LNCaP clone FGC (cell line): ENCODE data around the gene MBD4.
"Not testable (repeated sequence)": the region's sequence is repeated elsewhere in the genome, so short reads cannot be mapped to it uniquely, and the experiment has no call there.

Experiments used
- DNase-seq: peaks from one replicate; pipeline ENCODE4 v3.0.0-alpha.2; 2011; ENCODE audit warnings: low read depth
- H3K4me3 ChIP-seq: 2 replicates; pipeline ENCODE4 v1.5.1; 2011; ENCODE audit warnings: mild to moderate bottlenecking, low read depth, low read length, control low read depth
- TF ChIP-seq, protein P1 (sequence below): IDR thresholded peaks from 2 replicates; pipeline ENCODE4 v1.5.1; 2012; ENCODE audit warnings: mild to moderate bottlenecking; ENCODE audit not compliant: control insufficient read depth, insufficient read depth; ENCODE audit errors: extremely low read depth

The MBD4 gene

GRCh38 chr3:129439817-129440617 is at the start of gene MBD4, which contains the start of gene IFT122:
Gene MBD4, minus strand, starts transcription at chr3:129439948. Its CDS starts 115 bp downstream, at chr3:129439833.
Gene IFT122, plus strand, starts transcription at chr3:129440224. Its CDS starts 107 bp downstream, at chr3:129440331.
- peak within 1 kb of the TSS; percentile 89 for H3K4me3 ChIP-seq
- DNase-seq: peak; percentile 99
- TF ChIP-seq, protein P1, sequence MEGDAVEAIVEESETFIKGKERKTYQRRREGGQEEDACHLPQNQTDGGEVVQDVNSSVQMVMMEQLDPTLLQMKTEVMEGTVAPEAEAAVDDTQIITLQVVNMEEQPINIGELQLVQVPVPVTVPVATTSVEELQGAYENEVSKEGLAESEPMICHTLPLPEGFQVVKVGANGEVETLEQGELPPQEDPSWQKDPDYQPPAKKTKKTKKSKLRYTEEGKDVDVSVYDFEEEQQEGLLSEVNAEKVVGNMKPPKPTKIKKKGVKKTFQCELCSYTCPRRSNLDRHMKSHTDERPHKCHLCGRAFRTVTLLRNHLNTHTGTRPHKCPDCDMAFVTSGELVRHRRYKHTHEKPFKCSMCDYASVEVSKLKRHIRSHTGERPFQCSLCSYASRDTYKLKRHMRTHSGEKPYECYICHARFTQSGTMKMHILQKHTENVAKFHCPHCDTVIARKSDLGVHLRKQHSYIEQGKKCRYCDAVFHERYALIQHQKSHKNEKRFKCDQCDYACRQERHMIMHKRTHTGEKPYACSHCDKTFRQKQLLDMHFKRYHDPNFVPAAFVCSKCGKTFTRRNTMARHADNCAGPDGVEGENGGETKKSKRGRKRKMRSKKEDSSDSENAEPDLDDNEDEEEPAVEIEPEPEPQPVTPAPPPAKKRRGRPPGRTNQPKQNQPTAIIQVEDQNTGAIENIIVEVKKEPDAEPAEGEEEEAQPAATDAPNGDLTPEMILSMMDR: no peak

GRCh38 chr3:129489258-129489657 is 49.5 kb upstream of the MBD4 start:
- DNase-seq, H3K4me3 ChIP-seq: not testable (repeated sequence)

- H3K4me3 ChIP-seq, DNase-seq: not testable (repeated sequence)
Measured at GRCh38 chr3:129487868-129488335, 48.2 kb upstream of the MBD4 start.

DNA sequence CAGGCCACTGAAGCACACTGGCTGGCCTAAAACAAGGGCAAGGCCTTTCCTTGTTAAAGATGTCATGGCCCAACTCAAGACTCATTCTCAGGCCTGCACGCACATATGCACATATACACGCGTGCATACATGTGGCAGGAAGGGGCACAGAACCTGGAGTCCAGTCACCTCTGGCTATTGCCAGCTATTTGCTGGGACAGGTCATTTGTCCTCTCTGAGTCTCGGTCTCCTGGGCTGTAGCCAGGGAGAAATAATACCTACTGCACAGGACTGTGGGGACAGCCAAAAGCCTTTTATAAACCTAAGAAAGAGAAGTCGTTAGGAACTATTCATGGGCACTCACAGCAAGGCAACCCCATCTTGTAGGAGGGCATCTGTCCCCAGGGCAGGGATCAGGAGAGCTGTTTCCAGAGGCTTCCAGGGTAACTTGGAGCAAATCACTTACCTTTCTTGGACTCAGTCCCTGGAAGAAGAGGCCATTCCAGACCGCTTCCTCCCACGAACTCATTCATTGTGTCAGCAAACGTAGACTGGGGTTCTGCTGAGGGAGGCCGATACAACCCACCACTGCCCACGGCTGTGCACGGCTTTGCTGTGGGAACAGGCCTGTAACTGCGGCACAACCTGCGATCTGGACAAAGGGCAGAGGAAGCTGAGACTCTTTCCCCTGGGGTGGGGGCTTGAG is 47.6 kb upstream of the MBD4 start:
- TF ChIP-seq, protein P1: no peak
- no peak for DNase-seq

GRCh38 chr3:129486664-129487035 is 46.9 kb upstream of the MBD4 start:
- no peak overlapping the region for H3K4me3 ChIP-seq
- no peak for DNase-seq
- TF ChIP-seq, protein P1: no peak

More for the DNA sequence above, 47.6 kb upstream of the MBD4 start:
- no peak overlapping the region for H3K4me3 ChIP-seq

DNA sequence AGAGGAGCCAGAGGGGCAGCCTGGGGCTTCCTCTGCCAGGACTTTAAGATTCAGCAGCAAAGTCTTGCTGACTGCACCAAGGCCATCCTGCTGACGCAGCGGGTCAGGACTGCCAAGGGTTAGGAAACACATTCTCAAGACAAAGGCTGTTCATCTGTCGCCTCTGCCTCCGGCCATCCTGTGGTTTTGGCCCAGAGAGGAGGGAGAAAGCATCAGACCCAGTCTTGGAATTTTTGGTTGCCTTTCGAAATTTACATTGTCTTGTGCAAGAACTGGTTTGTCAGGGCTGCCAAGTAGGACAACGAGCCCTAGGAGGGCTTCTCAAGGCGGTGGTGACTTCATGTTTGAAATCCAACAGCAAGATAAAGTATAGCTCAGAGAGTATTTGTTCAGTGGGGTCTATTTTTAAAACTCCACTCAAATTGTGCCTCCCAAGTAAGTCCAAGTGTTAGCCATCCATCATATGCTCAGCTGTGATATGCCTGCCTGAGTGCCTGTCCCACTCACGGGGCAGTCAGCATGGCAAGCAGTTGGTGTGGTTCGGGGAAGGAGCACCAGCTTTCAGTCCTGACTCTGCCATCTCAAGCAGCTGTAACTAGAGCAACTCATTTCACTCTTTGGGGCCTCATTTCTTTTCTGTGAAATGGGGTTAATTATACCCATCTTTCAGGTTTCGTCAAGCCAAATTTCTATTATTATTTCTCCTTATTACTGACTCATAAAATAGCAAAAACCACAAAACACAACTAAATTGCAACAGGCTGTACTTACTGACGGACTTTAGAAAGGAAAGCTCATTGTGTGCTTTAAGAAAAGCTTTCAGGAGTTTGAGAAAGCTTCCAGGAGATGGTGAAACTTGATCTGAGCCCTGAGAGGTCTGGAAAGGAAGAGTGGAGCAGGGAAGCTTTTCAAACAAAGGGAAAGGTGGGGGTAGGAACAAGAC is 46.2 kb upstream of the MBD4 start:
- no peak for DNase-seq
- TF ChIP-seq, protein P1: no peak

DNA sequence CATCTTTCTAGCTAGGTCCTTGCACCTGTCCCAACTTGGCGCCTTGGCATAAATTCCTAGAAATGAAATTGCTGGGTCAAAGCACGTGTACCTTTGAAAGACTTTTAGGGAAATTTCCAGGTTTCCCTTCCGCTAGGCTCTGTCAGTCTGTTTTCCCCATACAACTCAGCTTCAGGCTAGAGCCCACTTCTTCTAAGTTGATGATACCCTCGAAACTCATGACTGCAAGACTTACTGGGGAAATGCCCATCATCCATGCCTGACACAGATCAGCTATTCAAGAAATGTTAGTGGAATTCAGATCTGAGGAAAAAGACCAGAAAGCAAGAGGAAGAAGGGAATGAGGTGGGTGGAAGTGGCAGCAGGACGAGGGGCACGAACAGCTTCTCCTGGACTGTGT is 45.4 kb upstream of the MBD4 start:
- DNase-seq, H3K4me3 ChIP-seq: not testable (repeated sequence)

More for the DNA sequence above, 46.2 kb upstream of the MBD4 start:
- no peak overlapping the region for H3K4me3 ChIP-seq

DNA sequence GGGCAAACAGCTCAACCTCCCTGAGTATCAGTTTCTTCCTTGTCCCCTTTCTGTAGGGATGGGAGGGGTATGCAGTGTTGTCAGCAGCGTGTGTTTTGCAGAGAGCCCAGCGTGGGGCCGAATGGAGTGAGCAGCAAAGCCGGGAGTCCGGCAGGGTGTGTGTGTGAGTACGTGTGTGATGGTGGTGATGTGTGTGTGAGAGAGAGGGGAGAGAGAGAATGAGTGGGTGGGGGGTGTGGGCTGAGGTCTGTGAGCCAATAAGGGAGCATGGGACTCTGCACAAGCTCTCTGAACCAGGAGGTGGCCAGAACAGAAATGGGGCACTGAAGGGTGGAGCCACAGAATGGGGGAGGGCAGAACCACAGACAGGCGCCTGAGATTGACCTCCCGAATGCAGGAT is 44.1 kb upstream of the MBD4 start:
- DNase-seq: no peak
- no peak overlapping the region for H3K4me3 ChIP-seq
- TF ChIP-seq, protein P1: no peak
